G401 (cell line): Measurements from ENCODE around the gene SMG1. TPM values are rescaled to one million over a fixed set of nuclear protein-coding genes. Genes with fewer than 3 reads are reported as not detected.
"Not testable (repeated sequence)": the region's sequence is repeated elsewhere in the genome, so short reads cannot be mapped to it uniquely, and the experiment has no call there.

ENCODE experiments used
- DNase-seq: peaks from one replicate; pipeline ENCODE4 v3.0.0-alpha.2; 2015; ENCODE audit warnings: low spot score
- in situ Hi-C: cut with HindIII; loops from 2 replicates; pipeline ENCODE4 v1.10.0; 2016; ENCODE audit warnings: low sequenced_read_pairs, mixed read lengths
- total RNA-seq: library from RNA; depleted of rRNA; stranded (reverse); fragments of >200 nt; shearing (Covaris generic); gene quantifications from 2 replicates; pipeline ENCODE4 v1.2.3, GENCODE V29; 2014; rRNA removed

The SMG1 gene
- total RNA-seq, 1 experiment from 2014 or later = 27.2 TPM

GRCh38 chr16:18782697-18783429 lies 143.3 kb downstream of the SMG1 start:
- no peak for DNase-seq
- in situ Hi-C loops = no loop called here

GRCh38 chr16:18781232-18781631 lies 145.0 kb downstream of the SMG1 start:
- DNase-seq, in situ Hi-C loops: not testable (repeated sequence)

GRCh38 chr16:18780460-18781026 lies 145.7 kb downstream of the SMG1 start:
- DNase-seq, in situ Hi-C loops: not testable (repeated sequence)

- in situ Hi-C loops = not testable (repeated sequence)
Measured at GRCh38 chr16:18777664-18778063, 148.5 kb downstream of the SMG1 start.

GRCh38 chr16:18776334-18776733 lies 149.9 kb downstream of the SMG1 start:
- in situ Hi-C loops, DNase-seq: not testable (repeated sequence)

More at GRCh38 chr16:18777664-18778063, 148.5 kb downstream of the SMG1 start:
- not testable (repeated sequence) for DNase-seq

- DNase-seq, in situ Hi-C loops: not testable (repeated sequence)
Measured at GRCh38 chr16:18774651-18775050, 151.6 kb downstream of the SMG1 start.

GRCh38 chr16:18772171-18772570 lies 154.0 kb downstream of the SMG1 start:
- in situ Hi-C loops, DNase-seq: not testable (repeated sequence)

GRCh38 chr16:18770336-18770962 lies 155.8 kb downstream of the SMG1 start:
- in situ Hi-C loops, DNase-seq: not testable (repeated sequence)

- DNase-seq, in situ Hi-C loops: not testable (repeated sequence)
Measured at GRCh38 chr16:18767217-18767616, 159.0 kb downstream of the SMG1 start.

GRCh38 chr16:18762713-18763112 lies 163.5 kb downstream of the SMG1 start:
- in situ Hi-C loops, DNase-seq: not testable (repeated sequence)

GRCh38 chr16:18759598-18760520 lies 166.3 kb downstream of the SMG1 start:
- DNase-seq = peak; percentile 11
- in situ Hi-C loops = not testable (repeated sequence)

- in situ Hi-C loops = not testable (repeated sequence)
Measured at GRCh38 chr16:18757960-18758660, 168.1 kb downstream of the SMG1 start.

GRCh38 chr16:18756639-18757038 lies 169.6 kb downstream of the SMG1 start:
- in situ Hi-C loops = not testable (repeated sequence)

More at GRCh38 chr16:18757960-18758660, 168.1 kb downstream of the SMG1 start:
- DNase-seq = not testable (repeated sequence)

More at GRCh38 chr16:18756639-18757038, 169.6 kb downstream of the SMG1 start:
- DNase-seq = not testable (repeated sequence)

Other genes starting within 250 kb of the SMG1 start
- gene RPS15A, start 136.1 kb downstream of the SMG1 start, total RNA-seq = 1,175 and 2,046 TPM in 2 replicates
- 64.1 and 119 TPM in 2 replicates for gene ARL6IP1, start 124.9 kb downstream of the SMG1 start, total RNA-seq
- gene TMC7, start 57.5 kb upstream of the SMG1 start, total RNA-seq = 1.2 and 2.4 TPM in 2 replicates
- 16.6 and 24.0 TPM in 2 replicates for gene COQ7, start 141.2 kb upstream of the SMG1 start, total RNA-seq
- gene ITPRIPL2, start 187.6 kb upstream of the SMG1 start, total RNA-seq = 17.8 and 26.0 TPM in 2 replicates
- 0.12 TPM in 1 of 2 replicates, not detected in the other for gene SYT17, start 241.8 kb upstream of the SMG1 start, total RNA-seq